Skeletal muscle satellite cell (primary cell): Measurements from ENCODE around the gene STOX1. TPM values are rescaled to one million over a fixed set of nuclear protein-coding genes. Genes with fewer than 3 reads are reported as not detected.
"Not testable (repeated sequence)": the region's sequence is repeated elsewhere in the genome, so short reads cannot be mapped to it uniquely, and the experiment has no call there.

Source experiments
- H3K27me3 ChIP-seq: 2 replicates; pipeline ENCODE4 v1.7.0; 2013; ENCODE audit warnings: low read length; ENCODE audit not compliant: control insufficient read depth, insufficient read depth
- H3K36me3 ChIP-seq: 2 replicates; pipeline ENCODE4 v1.7.0; 2013; ENCODE audit warnings: mild to moderate bottlenecking, control low read depth, low read length; ENCODE audit not compliant: insufficient read depth
- H3K4me1 ChIP-seq: 2 replicates; pipeline ENCODE4 v1.7.0; 2013; ENCODE audit warnings: low read length; ENCODE audit not compliant: control insufficient read depth, insufficient read depth
- H3K4me2 ChIP-seq: 2 replicates; pipeline ENCODE4 v1.7.0; 2013; ENCODE audit warnings: mild to moderate bottlenecking, low read length
- H3K4me3 ChIP-seq: 2 replicates; pipeline ENCODE4 v1.7.0; 2013; ENCODE audit warnings: low read length
- H3K9ac ChIP-seq: 2 replicates; pipeline ENCODE4 v1.7.0; 2013; ENCODE audit warnings: mild to moderate bottlenecking, low read depth, low read length, moderate library complexity
- H3K9me3 ChIP-seq: replicated peaks from 2 replicates; pipeline ENCODE4 v1.7.0; 2013; ENCODE audit warnings: mild to moderate bottlenecking, control low read depth, low read length
- small RNA-seq: library from RNA; depleted of rRNA; stranded (forward); fragments of <200 nt; gene quantifications from one replicate; pipeline ENCODE3, GENCODE V24; 2012

The STOX1 gene

DNA sequence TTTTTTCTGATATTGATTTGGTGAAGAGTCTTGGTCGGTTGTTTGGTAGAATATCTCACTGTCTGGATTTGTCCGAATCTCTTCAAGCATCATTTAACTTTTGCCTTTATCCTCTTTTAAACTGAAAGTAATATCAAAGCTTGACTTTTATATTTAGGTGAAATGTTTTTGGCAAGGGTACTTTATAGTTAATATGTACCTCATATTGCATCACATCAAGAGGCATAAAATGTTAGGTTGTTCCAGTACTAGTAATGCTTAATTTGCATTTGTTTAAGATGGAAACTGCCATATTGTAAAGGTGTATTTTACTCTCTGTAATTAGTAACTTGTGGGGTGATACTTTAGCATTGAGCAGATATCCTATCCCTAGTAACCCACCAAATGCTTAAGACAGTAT is 111.6 kb downstream of the STOX1 start:
- H3K4me3 ChIP-seq = no peak overlapping the region
- H3K9ac ChIP-seq = no peak overlapping the region
- H3K4me1 ChIP-seq = no peaks in the 10 kb centered on the region
- H3K9me3 ChIP-seq = no peaks in the 10 kb centered on the region
- no peak overlapping the region for H3K4me2 ChIP-seq
- H3K27me3 ChIP-seq = no peaks in the 10 kb centered on the region
- peaks cover 32% of the 10 kb centered on the region for H3K36me3 ChIP-seq

GRCh38 chr10:68940917-68941316 is 113.6 kb downstream of the STOX1 start:
- not testable (repeated sequence) for H3K4me2 ChIP-seq, H3K27me3 ChIP-seq, H3K4me1 ChIP-seq, H3K9ac ChIP-seq, H3K9me3 ChIP-seq, H3K4me3 ChIP-seq
- H3K36me3 ChIP-seq = peaks cover 28% of the 10 kb centered on the region

Small RNA genes within 50 kb of the gene (small RNA-seq; reads per million reads assigned to genes)
- not detected for gene RNU6-571P
- gene RNU6-697P = not detected
